GM21423 (cell line): ENCODE data around the gene AGAP1.

Experiments used
- ATAC-seq: cut with Tn5 transposase; IDR thresholded peaks from one replicate; pipeline ENCODE4 v1.9.1; 2021; ENCODE audit warnings: mild to moderate bottlenecking, moderate library complexity; ENCODE audit not compliant: unreplicated experiment

The AGAP1 gene

GRCh38 chr2:235659767-235660322 is 166.0 kb downstream of the AGAP1 start:
- ATAC-seq: no peak

GRCh38 chr2:235660484-235661082 is 166.7 kb downstream of the AGAP1 start:
- ATAC-seq: no peak

GRCh38 chr2:235661167-235661937 is 167.5 kb downstream of the AGAP1 start:
- no peak for ATAC-seq

- ATAC-seq: no peak
Measured at GRCh38 chr2:235661952-235662351, 168.1 kb downstream of the AGAP1 start.

GRCh38 chr2:235663875-235664274 is 170.0 kb downstream of the AGAP1 start:
- ATAC-seq: no peak

GRCh38 chr2:235665661-235666212 is 171.9 kb downstream of the AGAP1 start:
- no peak for ATAC-seq

GRCh38 chr2:235666213-235666781 is 172.5 kb downstream of the AGAP1 start:
- ATAC-seq: no peak

- no peak for ATAC-seq
Measured at GRCh38 chr2:235668782-235669181, 174.9 kb downstream of the AGAP1 start.

GRCh38 chr2:235669269-235669831 is 175.5 kb downstream of the AGAP1 start:
- no peak for ATAC-seq

- no peak for ATAC-seq
Measured at GRCh38 chr2:235669983-235670962, 176.4 kb downstream of the AGAP1 start.

- no peak for ATAC-seq
Measured at GRCh38 chr2:235670974-235671787, 177.3 kb downstream of the AGAP1 start.

GRCh38 chr2:235672720-235673119 is 178.9 kb downstream of the AGAP1 start:
- no peak for ATAC-seq

- no peak for ATAC-seq
Measured at GRCh38 chr2:235674146-235674545, 180.3 kb downstream of the AGAP1 start.

- no peak for ATAC-seq
Measured at GRCh38 chr2:235674812-235675211, 181.0 kb downstream of the AGAP1 start.

- ATAC-seq: no peak
Measured at GRCh38 chr2:235675678-235676535, 182.1 kb downstream of the AGAP1 start.

GRCh38 chr2:235676536-235676799 is 182.6 kb downstream of the AGAP1 start:
- ATAC-seq: no peak

GRCh38 chr2:235677276-235677788 is 183.5 kb downstream of the AGAP1 start:
- ATAC-seq: no peak

GRCh38 chr2:235677937-235678336 is 184.1 kb downstream of the AGAP1 start:
- ATAC-seq: no peak
